ENCODE data around the gene ANKRD18B.
A peak's percentile ranks its signal among the peaks of the same experiment; 100 is the strongest.
"Not testable (repeated sequence)": the region's sequence is repeated elsewhere in the genome, so short reads cannot be mapped to it uniquely, and the experiment has no call there.

The ANKRD18B gene

DNA sequence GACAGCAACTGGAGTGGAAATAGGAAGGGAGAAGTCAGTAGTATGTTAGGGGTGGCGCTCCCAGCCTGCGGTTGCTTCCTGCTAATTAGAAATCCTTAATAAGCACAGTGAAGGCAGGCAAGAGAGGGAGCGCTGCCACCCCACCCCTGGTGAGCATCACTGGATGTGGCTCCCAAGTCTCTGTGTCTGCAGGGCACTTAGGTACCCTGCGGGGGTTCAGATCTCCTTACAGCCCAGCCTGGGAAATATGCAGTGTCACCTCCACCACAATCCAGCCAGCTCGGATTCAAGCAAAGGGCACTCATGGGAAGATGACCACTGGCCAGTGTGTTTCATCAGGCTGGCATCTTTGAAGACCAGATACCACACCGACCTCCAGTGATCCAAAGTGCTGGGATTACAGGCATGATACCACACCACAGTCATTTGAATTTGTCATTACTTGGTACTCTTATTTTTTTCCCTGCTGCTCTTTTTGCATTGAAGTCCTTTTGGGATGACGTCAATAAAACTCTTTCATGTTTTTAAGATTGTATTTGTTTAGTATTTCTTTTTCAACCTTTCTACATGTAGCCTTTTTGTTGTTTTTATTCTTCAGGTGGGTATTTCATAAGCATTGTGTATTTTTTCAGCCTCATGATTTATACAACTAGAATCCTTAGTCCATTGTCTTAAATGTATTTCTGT is 90.1 kb downstream of the ANKRD18B start:
- no peak for DNase-seq

- not testable (repeated sequence) for DNase-seq
Observed at GRCh38 chr9:33618370-33618769, 94.3 kb downstream of the ANKRD18B start.

GRCh38 chr9:33619666-33620404 is 95.8 kb downstream of the ANKRD18B start:
- DNase-seq: peak; percentile 93

- no peak for DNase-seq
Observed at GRCh38 chr9:33620738-33621439, 96.8 kb downstream of the ANKRD18B start.
